Lower leg skin (tissue), 4 donors: Measurements from ENCODE around the gene RAB41. TPM values are rescaled to one million over a fixed set of nuclear protein-coding genes. Genes with fewer than 3 reads are reported as not detected.
"Not testable (repeated sequence)": the region's sequence is repeated elsewhere in the genome, so short reads cannot be mapped to it uniquely, and the experiment has no call there.

Experiments
- DNase-seq, 2 donors: peaks; one replicate each; pipeline ENCODE4 v3.0.0-alpha.2; 2019; ENCODE audit warnings: low spot score in 2 of 2
- H3K4me3 ChIP-seq: fragments of 200-600 bp; sonication (generic); 2 replicates; pipeline ENCODE4 v1.5.1; 2017; ENCODE audit warnings: mild to moderate bottlenecking, low read depth; ENCODE audit not compliant: poor library complexity, severe bottlenecking
- CTCF ChIP-seq, 3 donors: fragments of 450-650 bp; IDR thresholded peaks; one replicate each; pipeline ENCODE4 v1.5.1; 2016; ENCODE audit warnings: antibody characterized with exemption in 3 of 3, mild to moderate bottlenecking in 3 of 3, moderate library complexity in 2 of 3
- POLR2A ChIP-seq, 2 donors: fragments of 450-650 bp; IDR thresholded peaks; one replicate each; pipeline ENCODE4 v1.6.1; 2016 to 2017; ENCODE audit warnings: antibody characterized with exemption in 2 of 2, mild to moderate bottlenecking in 1 of 2, moderate library complexity in 1 of 2
- WGBS, 2 donors: methylation state at CpG; one replicate each; pipeline ENCODE4 v1.1.5; 2018; 5-methylcytosine and 5-hydroxymethylcytosine counted together
- intact Hi-C: fragments of 100-400 bp; cut with DNase I; formaldehyde crosslinking; loops from one replicate; pipeline ENCODE4 v1.15.0; 2023; ENCODE audit warnings: low total_unique reads
- total RNA-seq, 4 donors: library from RNA; depleted of rRNA; stranded (reverse); fragments of >200 nt; gene quantifications; one replicate each; pipeline ENCODE4 v1.1.0, GENCODE V29; 2016

The RAB41 gene
- not detected for total RNA-seq

GRCh38 chrX:70281951-70282350 lies at the start of gene RAB41:
TSS of gene RAB41 (plus strand) at chrX:70282172. CDS start at chrX:70282218, 46 bp downstream.
- no peak within 1 kb of the TSS for H3K4me3 ChIP-seq
- TF ChIP-seq POLR2A (IDR thresholded peaks at IDR 0.05) (no peak), CTCF (IDR thresholded peaks at IDR 0.05) (no peak)
- DNase-seq, result no peak
- 93 to 96% methylated on average over 21 of the region's 21 CpGs for WGBS, 2 donors
- intact Hi-C loops, result no loop called here

DNA sequence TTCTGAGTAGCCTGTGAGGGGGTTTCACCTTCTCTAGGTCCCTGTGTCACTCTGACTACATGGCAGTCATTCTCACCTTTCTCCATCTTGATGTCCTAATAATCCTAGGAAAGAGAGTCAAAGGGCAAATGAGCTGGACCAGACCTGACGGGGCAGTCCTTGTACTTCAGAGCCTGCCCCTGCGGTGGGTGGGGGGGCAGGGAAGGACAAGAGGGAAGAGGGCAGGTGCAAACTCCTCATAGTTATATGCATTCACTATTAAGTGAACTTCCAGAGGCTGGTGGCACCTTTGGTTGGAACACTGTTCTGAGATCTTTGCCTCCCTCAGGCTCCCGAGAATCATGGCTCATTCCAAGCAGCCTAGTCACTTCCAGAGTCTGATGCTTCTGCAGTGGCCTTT lies 47.6 kb upstream of the RAB41 start, which contains the start of gene AWAT1:
TSS of gene AWAT1 (plus strand) at position 301 of the 400 bp plus-strand sequence. CDS start at position 342, 41 bp downstream.
- intact Hi-C loops, result no loop called here
- WGBS, 2 donors, result 81 to 94% methylated on average over 3 of the region's 3 CpGs

DNA sequence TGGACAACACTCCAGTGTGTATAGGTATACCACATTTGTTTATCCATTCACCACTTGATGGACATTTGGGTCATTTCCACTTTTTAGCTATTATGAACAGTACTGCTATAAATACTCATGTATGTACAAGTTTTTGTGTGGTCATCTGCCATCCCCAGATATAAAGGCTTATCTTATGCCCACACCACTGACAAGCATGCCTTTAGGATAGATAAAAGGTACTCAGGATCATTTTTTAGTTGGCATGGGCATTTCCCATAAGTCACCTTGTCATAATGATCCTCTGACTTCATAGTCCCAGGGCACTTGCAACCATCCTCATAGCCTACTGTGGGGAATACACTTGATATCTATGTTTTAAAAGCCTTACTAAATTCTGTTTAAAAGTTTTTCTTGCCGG lies 41.2 kb upstream of the RAB41 start:
- TF ChIP-seq POLR2A (IDR thresholded peaks at IDR 0.05) (no peak), CTCF (IDR thresholded peaks at IDR 0.05) (no peak)
- no peak overlapping the region for H3K4me3 ChIP-seq
- 88 to 100% methylated on average over 1 of the region's 1 CpG for WGBS, 2 donors
- DNase-seq, result no peak
- intact Hi-C loops, result no loop called here

More for the DNA sequence above, 47.6 kb upstream of the RAB41 start, which contains the start of gene AWAT1:
- H3K4me3 ChIP-seq, result no peak within 1 kb of the TSS
- no peak for TF ChIP-seq CTCF (IDR thresholded peaks at IDR 0.05)
- no peak for TF ChIP-seq POLR2A (IDR thresholded peaks at IDR 0.05)
- no peak for DNase-seq

GRCh38 chrX:70241501-70241900 lies 40.5 kb upstream of the RAB41 start:
- no peak overlapping the region for H3K4me3 ChIP-seq
- DNase-seq, result no peak
- TF ChIP-seq POLR2A (IDR thresholded peaks at IDR 0.05) (no peak), CTCF (IDR thresholded peaks at IDR 0.05) (no peak)
- 82 to 94% methylated on average over 2 of the region's 2 CpGs for WGBS, 2 donors
- intact Hi-C loops, result no loop called here

DNA sequence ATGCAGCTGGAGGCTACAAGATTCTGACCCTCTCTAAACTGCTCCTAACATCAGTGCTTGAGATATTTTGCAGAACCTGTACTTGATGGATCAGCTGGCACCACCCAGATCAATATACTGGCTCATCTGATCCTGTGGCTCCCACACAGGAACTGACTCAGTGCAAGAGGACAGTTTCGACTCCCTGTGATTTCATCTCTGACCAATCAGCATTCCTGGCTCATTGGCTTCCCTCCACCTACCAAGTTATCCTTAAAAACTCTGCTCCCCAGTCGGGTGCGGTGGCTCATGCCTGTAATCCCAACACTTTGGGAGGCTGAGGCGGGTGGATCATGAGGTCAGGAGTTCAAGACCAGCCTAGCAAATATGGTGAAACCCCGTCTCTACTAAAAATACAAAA lies 38.4 kb upstream of the RAB41 start:
- H3K4me3 ChIP-seq, DNase-seq, intact Hi-C loops: not testable (repeated sequence)
- WGBS, 2 donors, result 70 to 71% methylated on average over 5 of the region's 5 CpGs

GRCh38 chrX:70244881-70245280 lies 37.1 kb upstream of the RAB41 start:
- no peak overlapping the region for H3K4me3 ChIP-seq
- 75 to 82% methylated on average over 6 of the region's 6 CpGs for WGBS, 2 donors
- intact Hi-C loops, result no loop called here
- DNase-seq, result no peak
- TF ChIP-seq POLR2A (IDR thresholded peaks at IDR 0.05), result no peak
- TF ChIP-seq CTCF (IDR thresholded peaks at IDR 0.05), result no peak
